Activated effector memory CD4-positive, alpha-beta T cell treated with Interleukin-2 at 50 U/mL for 16 hours (primary cell): ENCODE results near the gene GET3.

Source experiments
- DNase-seq: peaks from one replicate; pipeline ENCODE4 v3.0.0-alpha.2; 2020

Gene GET3

GRCh38 chr19:12754465-12755196 lies 17.3 kb downstream of the GET3 start:
- DNase-seq, result no peak

DNA sequence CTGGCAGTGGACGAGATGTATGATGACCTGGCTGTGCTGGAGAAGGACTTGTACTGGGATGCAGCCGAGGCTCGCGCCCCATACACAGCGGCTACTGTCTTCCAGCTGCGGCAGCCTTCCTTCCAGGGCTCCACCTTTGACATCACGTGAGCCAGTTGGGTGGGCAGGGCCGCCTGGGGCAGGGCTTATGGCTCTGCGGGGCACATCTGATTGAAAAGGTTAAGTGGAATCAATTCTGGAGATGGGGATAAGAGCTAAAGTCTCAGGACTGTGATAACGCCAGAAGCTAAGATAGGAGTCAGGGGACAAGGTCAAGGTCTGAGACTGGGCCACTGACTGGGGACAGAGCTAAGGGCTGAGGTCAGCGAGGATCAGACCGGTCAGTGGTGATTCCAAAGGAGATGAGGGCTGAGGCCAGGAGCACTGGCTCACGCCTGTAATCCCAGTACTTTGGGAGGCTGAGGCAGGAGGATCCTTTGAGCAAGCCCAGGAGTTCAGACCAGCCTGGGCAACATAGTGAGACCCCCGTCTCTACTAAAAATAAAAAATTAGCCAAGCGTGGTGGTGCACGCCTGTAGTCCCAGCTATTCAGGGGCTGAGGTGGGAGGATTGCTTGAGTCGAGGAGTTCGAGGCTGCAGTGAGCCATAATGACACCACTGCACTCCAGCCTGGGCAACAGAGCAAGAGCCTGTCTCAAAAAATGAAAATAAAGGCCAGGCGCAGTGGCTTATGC lies 19.0 kb downstream of the GET3 start:
- no peak for DNase-seq

DNA sequence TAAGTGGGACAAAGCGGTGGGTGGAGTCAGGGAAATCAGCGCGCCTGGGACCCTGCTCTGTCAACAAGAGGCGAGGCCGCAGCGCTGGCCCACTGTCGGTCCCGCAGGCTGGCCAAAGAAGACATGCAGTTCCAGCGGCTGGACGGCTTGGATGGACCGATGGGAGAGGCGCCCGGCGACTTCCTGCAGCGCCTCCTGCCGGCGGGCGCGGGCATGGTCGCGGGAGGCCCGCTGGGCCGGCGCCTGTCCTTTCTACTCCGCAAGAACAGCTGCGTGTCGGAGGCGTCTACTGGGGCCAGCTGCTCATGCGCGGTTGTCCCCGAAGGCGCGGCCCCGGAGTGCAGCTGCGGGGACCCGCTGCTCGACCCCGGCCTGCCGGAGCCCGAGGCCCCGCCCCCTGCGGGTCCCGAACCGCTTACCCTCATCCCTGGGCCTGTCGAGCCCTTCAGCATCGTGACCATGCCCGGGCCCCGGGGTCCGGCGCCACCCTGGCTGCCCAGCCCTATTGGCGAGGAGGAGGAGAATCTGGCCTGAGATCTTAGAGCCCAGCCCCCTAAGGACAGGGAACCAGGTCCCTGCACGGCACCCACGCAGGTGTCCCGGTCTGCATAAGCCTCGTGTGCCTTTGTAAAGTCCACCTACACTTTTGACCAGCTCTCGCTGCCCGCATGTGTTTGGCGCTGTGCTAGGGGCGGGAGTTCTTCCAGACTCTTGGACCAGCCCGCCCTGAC lies 20.4 kb downstream of the GET3 start:
- DNase-seq, result peak; percentile 43

GRCh38 chr19:12759686-12760085 lies 22.4 kb downstream of the GET3 start:
- no peak for DNase-seq

GRCh38 chr19:12763100-12763499 lies 25.8 kb downstream of the GET3 start:
- no peak for DNase-seq

DNA sequence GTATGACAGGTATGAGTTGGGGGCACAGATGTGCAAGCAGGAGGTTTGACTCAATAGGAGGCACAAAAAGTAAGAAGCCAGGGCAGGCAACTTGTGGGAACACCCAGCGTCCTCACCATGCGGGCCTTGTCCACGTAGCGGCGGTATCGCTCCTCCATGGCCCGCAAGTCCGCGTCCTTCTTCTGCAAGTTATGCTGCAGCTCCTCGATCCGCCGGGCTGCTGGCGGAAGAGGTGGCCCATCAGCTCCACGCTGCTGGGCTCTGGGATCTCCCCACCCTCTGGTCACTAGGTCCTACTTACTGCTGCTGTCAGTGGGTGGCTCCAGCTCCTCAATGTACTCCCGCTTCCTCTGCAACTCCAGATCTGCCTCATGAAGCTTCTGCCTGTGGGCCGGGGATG lies 27.4 kb downstream of the GET3 start:
- DNase-seq, result no peak

GRCh38 chr19:12766051-12766521 lies 28.8 kb downstream of the GET3 start:
- no peak for DNase-seq

- no peak for DNase-seq
These were observed 29.9 kb downstream of the GET3 start for GRCh38 chr19:12767150-12767549.

DNA sequence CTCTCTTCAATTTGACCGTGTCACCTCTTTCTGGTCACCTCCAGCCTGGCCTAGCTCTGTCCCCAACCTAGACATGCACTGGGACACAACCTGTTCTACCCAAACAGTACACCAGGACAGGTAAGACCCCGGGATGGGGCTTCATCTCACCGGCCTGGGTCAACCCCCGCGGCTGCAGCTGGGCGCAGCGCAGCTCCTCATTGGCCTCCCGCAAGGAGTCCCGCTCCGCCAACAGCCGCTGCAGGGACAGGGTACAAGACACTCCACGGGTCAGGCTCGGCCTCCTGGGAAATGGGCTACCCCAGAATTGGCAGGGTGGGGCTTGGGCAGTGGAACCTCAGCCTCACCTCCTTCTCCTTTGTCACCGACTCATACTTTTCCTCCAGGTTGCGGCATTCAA lies 30.4 kb downstream of the GET3 start:
- no peak for DNase-seq

DNA sequence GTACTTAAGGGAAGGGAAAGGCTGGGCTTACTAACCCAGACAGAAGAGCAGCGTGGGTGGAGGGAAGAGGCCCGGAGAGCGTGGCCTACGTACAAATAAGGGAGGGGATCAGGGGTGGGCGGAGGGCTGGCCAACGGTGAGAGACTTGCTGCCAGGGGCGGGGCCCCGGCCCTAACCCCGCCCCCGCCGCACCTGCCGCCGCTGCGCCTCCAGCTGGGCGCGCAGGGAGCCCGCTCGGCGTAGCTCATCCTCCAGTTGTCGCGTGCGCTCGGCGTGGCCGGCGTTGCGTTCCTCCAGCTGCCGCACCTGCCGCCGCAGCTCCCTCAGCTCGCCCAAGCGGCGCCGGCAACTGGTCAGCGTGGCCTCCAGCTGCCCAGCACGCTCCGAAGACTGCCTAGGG lies 32.4 kb downstream of the GET3 start:
- peak; percentile 56 for DNase-seq

DNA sequence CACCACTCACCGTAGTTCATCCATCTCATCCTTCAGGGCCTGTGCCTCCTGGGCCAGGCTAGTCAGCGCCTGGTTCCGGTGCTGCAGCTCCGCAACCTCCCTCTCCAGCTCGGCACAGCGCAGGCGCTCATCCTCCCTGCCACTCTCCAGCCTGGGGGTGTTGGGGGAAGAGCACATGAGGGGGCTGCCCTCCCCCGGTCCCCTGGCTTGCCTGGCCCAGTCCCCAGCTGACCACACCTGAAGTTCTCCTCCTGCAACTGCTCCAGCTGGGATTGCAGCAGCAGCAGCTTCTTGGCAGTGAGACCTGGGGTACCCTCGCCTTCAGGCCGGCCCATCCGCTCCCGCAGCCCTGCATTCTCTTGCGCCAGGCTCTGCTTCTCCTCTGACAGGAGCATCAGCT lies 33.6 kb downstream of the GET3 start:
- DNase-seq, result no peak

GRCh38 chr19:12772323-12772722 lies 35.0 kb downstream of the GET3 start:
- no peak for DNase-seq

GRCh38 chr19:12773571-12773970 lies 36.3 kb downstream of the GET3 start:
- DNase-seq, result no peak

DNA sequence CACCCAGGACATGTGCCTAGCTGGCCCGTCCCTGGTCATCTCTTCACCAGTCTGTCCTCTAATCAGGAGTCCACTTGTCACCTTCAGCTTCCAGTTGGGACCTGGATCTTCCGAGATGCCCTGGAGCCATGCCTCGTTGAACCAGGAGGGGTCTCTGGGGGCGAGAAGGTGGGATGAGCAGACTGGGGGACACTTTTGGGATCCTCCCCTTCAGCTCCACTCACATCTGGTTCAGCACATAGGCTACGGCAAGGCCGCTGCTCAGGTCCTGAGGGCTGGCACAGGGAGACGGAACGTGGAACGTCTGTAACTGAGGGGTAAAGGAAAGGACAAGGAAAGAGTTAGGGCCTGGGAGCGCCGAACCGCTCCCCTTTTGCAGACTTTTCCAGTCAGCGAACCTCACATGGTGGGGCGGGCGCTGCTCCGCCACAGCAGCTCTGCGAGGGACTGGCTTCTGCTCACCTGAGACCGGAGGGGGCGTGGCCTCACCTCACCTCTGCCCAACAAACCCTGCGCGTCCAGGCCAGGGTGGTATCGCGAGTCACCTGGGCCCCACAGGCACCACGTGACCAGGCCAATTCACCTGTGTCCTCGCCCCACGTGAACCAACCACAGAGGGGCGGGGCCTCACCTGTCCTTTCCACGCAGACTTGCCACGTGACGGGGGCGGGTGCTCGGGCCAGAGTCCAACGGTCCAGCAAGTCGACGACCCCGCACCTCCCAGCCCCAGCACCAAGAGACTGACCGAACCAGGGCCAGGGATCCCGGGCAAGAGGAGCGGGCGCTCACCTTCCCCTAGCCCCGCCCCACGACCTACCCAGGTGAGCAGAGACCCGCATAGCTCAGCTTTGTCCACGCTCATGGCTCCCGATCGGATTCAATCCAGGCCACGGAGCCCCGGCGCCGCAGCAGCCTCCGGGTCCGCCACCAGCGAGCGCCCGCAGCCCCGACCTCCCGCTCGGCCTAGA lies 37.6 kb downstream of the GET3 start, which contains the start of gene HOOK2:
HOOK2 (minus strand) TSS at position 965 of the 968 bp plus-strand sequence; CDS start at position 862, 103 bp downstream.
- DNase-seq, result no peak

DNA sequence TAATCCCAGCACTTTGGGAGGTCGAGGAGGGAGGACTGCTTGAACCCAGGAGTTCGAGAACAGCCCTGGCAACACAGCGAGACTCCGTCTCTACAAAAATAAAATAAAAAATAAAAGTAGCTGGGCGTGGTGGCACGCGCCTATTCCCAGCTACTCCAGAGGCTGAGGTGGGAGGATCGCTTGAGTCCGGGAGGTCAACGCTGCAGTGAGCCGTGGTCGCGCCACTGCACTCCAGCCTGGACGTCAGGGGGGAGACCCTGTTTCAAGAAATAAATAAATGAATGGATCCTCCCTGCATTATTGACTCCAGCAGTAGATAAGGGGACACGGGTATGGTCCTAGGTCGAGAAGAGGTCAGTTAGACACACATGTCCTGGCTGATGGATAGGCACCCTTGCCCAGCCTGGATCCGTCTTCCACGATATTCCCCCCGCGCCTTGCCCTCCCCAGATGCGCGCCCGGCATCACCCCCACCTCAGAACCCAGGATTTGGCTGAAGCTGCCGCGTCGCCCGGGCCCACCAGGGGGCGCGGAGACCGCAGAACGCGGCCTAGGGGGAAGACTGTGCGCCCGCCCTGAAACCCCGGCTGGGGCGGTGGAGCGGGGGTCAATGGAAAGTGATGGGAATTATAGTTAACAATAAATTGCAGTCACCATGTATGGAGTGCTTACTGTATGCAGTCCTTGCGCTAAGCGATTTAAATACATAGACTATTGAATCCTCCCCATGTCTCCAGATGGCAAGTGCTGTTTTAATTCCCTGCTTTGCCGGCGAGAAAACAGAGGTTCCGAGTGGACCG lies 40.1 kb downstream of the GET3 start:
- DNase-seq, result peak; percentile 71

DNA sequence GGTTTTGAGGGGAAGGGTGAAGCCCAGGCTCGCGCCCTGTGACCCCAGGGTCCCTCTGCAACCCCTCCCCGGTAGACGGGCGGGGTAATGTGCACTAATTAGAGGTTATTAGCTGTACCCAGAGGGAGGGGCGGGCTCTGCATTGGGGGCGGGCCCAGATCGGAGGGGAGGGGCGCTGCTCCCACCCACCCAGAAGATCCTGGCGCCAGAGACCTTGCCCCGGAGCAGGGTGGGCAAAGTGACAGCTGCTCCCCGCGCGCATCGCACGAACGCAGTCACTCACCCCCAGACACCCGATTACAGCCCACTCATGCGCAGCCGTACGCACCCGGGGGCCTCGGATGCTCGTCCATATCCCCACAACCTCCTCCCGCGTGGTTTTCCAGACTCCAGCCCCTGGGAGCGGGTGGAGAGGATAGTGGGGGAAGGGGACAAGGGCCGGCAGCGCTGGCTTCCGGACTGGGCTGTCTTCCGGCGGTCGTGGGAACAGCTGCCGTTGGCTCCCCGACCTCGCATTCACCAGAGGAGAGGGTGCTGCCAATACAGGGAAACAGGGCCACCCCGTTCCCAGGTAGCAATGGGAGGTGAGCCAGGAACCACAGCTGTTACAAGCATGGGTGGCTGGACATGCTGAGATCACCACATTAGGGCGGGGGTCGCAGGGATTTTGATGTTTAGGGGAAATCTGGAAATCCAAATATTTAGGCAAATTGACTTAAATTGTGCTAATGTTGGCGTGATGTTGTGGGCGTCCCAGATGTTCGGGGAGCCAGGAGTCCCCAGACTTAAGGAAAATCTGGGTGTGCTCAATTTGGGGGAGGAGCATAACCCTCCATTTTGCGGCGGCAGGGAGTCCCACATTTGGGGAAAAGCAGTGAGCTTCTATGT lies 41.0 kb downstream of the GET3 start:
- DNase-seq, result peak; percentile 25

GRCh38 chr19:12778905-12779161 lies 41.5 kb downstream of the GET3 start:
- no peak for DNase-seq

GRCh38 chr19:12779162-12779993 lies 42.1 kb downstream of the GET3 start:
- DNase-seq, result no peak

- no peak for DNase-seq
These were observed 44.8 kb downstream of the GET3 start for GRCh38 chr19:12782174-12782423.
